GM15510 (cell line): ENCODE data around the gene MAPRE2.

Source experiments
- POLR2A ChIP-seq: IDR thresholded peaks from 3 replicates; pipeline ENCODE4 v1.6.1; 2011; ENCODE audit warnings: borderline replicate concordance; ENCODE audit not compliant: insufficient read length; ENCODE audit errors: extremely low read depth

MAPRE2 gene

DNA sequence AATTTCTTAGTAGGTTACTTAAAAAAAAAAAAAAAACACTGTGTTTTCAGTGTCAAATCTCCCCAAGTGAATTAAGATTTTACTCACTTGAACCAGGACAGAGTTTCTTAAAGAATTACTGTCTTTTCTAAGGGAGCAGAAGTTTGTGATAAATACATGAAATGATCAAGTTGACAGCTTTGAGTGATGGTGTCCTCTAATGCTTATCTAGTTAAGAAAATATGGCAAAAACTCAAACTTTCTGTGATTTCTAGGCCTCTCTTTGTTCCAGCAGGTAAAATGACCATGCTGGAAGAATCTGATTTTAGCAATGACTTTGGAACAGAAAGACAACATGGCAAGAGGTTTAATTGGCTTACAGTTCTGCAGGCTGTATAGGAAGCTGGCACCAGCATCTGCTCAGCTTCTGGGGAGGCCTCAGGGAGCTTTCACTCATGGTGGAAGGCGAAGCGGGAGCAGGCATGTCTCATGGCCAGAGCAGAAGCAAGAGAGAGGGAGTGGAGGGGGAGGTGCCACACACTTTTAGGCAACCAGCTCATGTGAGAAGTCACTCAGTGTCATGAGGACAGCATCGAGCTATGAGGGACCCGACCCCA is 6.6 kb downstream of the MAPRE2 start:
- no peak for TF ChIP-seq POLR2A

DNA sequence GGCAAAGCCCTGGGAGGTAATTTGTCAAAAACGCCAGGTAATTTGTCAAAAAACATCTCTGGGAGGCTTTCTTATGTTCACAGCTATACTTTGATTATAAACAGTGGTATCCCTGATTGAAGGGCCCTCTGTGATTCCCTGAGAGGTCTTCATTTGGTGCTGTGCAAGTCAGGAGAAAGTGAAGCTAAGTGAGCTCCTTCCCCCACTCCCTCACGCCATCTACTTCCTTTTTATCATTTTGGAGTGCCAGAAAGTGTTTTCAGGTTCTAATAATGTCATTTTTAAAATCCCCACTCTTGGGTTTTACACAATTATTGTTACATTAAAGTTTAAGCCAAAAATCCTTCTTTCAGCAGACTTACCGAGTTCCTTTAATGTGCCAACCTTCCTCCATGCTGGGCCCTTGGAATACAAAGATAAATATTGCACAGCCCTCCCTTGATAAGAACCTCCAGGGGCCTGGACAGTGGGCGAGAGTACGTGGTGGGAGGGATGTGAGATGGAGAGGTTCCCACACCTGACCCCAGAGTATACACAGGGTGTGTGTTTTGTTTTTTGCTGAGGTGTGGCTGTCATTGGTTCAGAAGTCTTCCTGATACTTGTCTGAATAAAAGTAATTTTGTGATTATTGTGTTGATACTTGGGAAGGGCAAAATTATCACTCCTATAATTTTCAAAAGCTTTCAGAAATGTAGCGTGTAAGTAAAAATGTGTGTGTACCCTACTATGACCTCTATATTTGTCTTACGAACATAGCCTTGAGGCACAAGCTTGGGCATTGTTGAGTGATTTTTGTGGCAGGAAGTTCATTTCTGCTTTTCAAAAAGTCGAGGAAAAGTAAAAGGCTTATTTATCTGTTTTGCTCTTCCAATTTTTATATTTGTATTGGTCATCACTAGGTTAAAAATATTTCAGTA is 8.2 kb downstream of the MAPRE2 start:
- TF ChIP-seq POLR2A, result no peak

DNA sequence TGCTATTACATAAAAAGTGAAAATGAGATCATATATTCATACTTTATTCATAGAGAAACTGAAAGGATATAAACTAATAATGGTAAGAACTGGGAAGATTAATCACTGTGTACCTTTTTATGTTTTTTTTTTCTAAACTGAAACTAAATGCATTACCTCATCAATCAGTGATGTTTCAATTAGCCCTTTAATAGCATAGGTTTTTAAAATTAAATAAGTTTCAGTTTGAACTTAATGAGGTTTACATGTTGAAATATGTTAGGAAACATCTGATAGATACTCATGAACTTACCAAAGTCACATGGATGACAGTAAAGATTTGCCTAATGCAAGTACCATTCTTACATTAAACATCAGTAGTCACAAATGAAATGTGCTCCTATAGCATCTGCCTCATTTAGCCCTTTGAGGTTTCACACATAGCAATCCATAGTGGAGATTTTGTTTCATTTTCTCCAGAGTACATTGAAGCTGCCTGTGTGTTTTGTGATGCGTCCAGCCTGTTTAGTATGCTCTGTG is 8.9 kb downstream of the MAPRE2 start:
- TF ChIP-seq POLR2A, result no peak

DNA sequence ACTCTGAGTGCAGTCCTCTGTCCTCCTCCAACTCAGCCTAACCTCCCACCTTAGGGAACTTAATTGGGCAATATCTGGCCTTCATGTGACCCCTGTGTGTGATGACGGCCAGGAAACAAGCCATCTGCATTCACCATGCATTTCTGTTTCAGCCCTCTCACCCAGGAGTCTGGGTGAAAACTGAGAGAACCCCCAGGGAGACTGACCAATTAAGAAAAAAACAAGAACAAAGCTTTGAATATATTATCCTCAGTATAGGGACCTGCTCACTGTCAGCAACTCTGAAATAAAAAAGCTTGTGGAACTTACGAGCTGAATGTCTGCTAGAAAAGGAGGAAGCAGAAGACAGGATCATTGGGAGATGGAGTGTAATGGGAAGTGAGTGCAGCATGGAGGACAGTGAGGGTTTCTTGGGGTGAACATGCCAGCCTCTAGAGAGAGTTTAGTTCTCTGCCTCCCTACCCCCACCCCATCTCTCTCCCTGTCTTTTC is 9.5 kb downstream of the MAPRE2 start:
- TF ChIP-seq POLR2A, result no peak

DNA sequence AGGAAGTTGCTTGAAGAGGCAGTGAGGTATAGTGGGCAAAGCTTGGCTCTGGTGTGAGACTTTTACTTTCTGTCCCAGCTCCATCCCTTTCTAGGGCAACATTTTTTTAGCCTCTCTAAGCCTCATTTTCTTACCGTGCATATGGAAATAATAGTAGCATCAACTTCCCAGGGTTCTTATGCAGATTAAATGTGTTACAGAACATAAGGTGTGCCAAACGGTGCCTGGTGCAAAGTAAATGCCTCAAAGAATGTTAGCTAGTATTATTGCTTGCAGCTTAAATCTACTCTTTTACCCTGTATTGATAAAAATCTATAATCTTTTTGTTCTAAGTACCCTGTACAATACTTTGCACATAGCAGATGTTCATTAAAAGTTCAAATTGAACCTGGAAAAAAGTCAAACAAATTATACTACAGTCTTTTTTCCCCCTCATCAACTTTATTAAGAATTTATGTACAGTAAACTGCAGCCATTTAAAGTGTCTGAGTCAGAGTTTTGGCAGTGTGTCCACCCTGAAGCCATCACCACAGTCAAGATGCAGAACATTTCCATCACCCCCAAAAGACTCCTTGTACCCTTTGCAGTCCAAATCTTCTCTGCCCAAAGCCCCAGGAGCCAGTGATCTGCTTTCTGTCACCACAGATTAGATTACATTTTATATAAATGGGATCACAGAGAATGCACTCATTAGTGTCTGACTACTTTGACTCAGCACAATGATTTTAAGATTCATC is 10.6 kb downstream of the MAPRE2 start:
- no peak for TF ChIP-seq POLR2A

DNA sequence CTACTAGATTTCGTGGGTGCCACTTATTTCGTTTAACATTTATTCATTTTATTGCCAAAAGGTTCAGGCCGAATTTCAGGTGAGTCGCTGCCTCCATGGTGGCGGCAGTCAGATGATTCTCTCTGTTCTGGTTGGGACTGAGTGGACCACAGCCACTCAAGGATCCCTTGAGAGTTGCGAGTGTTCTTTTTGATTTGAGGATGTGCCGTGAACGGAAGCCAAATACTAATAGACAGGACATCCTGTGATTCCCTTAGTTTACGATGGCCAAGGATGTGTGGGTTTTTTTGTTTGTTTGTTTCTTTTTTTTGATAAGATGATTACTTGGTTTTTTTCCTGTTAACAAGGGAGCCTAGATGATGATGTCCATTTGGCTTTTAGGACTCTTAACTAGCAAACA is 13.2 kb downstream of the MAPRE2 start:
- no peak for TF ChIP-seq POLR2A

DNA sequence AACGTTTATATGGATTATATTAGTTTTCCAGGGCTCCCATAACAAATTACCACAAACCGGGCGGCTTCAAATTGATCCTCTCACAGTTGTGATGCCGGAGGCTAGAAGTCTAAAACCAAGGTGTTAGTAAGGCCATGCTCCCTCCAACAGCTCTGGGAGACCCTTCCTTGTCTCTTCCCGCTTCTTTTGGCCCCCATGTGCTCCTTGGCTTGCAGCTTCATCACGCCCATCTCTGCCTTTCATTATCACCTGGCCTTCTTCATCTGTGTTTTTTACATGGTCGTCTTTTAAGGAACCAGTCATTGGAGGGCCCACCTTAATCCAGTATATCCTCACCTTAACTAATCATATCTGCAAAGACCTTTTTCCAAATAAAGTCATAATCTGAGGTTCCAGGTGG is 13.9 kb downstream of the MAPRE2 start:
- no peak for TF ChIP-seq POLR2A

DNA sequence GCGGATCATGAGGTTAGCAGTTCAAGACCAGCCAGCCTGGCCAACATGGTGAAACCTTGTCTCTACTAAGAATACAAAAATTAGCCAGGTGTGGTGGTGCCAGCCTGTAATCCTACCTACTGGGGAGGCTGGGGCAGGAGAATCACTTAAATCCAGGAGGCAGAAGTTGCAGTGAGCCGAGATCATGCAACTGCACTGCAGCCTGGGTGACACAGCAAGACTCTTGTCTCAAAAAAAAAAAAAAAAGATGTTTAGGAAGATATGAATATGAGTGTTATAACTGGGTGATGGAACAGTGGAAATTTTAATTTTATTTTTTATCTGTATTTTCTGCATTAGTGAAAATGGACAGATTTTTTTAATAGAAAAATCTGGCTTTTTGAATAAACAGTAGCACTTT is 14.5 kb downstream of the MAPRE2 start:
- TF ChIP-seq POLR2A, result no peak

DNA sequence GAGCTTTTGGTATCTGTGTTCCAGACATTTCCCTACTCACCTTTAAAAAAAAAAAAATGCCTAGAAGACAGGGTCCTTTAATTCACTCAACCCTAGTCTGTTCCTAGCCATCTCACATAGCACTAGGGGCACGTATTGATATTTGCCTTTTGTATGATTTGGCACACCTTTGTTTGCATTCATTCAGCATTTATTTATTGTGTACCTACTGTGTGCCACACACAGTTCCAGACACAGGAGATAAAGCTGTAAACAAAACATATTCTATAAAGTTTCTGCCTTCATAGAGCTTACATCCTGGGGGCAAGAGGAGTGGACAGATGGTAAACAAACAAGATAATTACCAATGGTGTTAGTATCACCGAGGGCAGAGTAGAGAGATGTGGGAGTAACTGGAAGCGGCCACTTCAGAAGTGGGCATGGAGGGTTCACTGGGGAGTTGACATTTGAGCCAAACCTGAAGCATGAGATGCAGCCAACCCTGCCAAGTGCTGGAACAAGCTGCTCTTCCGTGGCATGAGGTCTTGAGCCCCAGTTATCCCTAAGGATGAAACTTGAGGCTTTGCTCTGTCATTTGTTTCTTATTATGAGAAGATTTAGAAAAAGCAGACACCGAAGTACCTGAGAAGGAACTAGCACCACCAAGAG is 18.2 kb downstream of the MAPRE2 start:
- no peak for TF ChIP-seq POLR2A

DNA sequence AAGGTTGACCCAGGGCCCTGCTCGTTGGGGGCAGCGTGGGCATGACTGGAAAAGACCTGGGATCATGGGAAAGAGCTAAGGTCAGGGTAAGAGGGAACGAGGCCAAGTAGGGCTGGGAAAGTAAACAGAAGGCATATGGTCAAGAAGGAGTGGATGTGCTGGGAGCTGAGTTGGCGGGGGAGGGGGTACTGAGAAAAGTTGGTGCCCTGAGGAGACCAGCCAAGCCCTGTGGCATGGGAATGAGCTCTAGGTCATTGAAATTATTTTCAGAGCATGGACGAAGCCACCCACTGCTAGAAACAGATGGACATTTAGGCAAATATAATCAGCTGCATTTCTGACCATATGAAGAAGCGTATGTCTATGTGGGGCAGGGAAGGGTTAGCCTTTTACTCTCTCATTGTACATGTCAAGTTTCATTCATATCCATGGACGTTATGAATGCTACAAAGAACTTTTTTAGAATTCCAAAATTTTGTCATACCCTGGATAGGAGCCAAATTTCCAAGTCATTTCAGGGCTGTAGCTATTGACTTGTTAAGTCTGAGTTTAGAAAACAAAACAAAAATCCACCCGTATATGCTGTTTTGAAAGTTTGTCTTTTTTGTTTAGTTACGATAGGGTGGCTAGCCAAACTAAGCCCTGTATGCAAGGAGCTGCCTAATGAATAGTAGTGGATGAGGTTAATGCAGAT is 19.1 kb downstream of the MAPRE2 start:
- TF ChIP-seq POLR2A, result no peak

DNA sequence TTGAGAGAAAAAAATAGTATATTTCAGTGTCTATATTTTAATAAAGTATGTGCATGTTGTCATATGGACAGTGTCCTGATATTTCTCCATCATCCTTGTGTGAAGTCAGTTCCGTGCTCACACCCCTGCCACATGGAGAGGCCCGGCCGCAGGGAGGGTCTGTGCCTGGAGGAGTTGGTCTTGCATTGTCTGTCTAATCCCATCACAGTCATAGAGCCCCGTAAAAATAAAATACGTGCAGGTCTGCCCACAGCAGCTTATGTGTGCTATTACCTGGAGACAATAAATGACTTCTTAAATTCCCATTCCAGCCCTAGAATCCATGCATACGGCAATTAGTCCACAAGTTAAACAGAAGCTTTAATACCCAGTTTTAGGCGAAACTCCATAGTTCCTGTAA is 20.1 kb downstream of the MAPRE2 start:
- TF ChIP-seq POLR2A, result no peak

DNA sequence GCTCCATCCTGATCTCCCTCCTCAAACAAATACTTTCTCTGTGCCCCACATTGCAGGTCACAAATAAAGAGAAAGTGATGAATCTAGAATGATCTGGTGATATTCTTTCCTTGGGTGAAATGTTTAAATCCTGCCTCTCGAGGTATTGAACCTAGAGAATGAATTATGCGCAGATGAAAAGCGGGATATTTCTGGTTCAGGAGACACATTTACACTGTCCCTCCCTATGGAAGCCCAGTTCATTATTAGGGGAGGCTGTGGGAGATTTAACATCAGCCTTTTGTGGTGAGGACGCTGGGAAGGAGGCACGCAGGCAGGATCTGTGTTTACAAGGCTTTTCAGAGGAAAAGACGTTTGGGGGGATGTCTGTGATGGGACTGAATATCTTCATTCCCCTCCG is 20.6 kb downstream of the MAPRE2 start:
- TF ChIP-seq POLR2A, result no peak

DNA sequence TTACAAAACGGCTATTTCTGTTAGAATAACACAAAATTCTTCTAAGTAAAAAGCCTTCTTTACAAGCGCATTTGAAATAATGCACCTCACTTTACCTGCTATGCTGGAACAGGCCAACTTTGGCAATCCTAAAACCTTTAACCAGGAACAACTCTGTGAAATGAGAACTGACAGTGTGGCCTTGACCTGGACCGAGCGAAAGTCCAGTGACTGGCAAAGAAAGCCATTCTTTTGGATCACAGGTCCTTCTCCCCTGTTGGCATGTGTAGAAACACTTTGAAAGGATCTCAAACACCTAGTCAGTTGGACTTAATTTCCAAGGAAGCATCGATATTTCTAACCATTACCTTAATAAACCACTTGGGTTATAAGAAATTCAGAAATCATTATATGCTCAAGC is 21.2 kb downstream of the MAPRE2 start:
- TF ChIP-seq POLR2A, result no peak
